HepG2 (cell line): ENCODE measurements around the gene APOM. TPM values are rescaled to one million over a fixed set of nuclear protein-coding genes. Genes with fewer than 3 reads are reported as not detected.

ENCODE experiments used
- BRCA1 ChIP-seq: sonication (generic); formaldehyde crosslinking; IDR thresholded peaks from 2 replicates; pipeline ENCODE4 v1.4.0; 2020; ENCODE audit warnings: missing genetic modification reagents
- FOSL1 ChIP-seq: sonication (generic); formaldehyde crosslinking; IDR thresholded peaks from 2 replicates; pipeline ENCODE4 v1.9.0; 2021; ENCODE audit warnings: missing genetic modification reagents, borderline replicate concordance
- GLI4 ChIP-seq: sonication (generic); formaldehyde crosslinking; IDR thresholded peaks from 2 replicates; pipeline ENCODE4 v1.5.1; 2020; ENCODE audit warnings: missing genetic modification reagents, mild to moderate bottlenecking, moderate library complexity, borderline replicate concordance
- HIVEP1 ChIP-seq: sonication (generic); formaldehyde crosslinking; IDR thresholded peaks from 2 replicates; pipeline ENCODE4 v1.4.0; 2020; ENCODE audit warnings: mild to moderate bottlenecking, missing genetic modification reagents
- KDM1A ChIP-seq: IDR thresholded peaks from 2 replicates; pipeline ENCODE4 v1.6.1; 2016; ENCODE audit warnings: missing compliant biosample characterization
- KLF15 ChIP-seq: sonication (generic); formaldehyde crosslinking; IDR thresholded peaks from 2 replicates; pipeline ENCODE4 v1.8.1; 2023; ENCODE audit warnings: borderline replicate concordance, mild to moderate bottlenecking, inconsistent platforms, missing genetic modification reagents, mixed read lengths
- MIER2 ChIP-seq: IDR thresholded peaks from 2 replicates; pipeline ENCODE4 v1.6.1; 2016; ENCODE audit warnings: missing biosample characterization, missing genetic modification reagents
- NCOA5 ChIP-seq: sonication (generic); formaldehyde crosslinking; IDR thresholded peaks from 2 replicates; pipeline ENCODE4 v1.4.0; 2020; ENCODE audit warnings: missing genetic modification reagents
- POLR2G ChIP-seq: fragments of 200-400 bp; formaldehyde crosslinking; IDR thresholded peaks from 2 replicates; pipeline ENCODE4 v1.6.1; 2018; ENCODE audit warnings: mild to moderate bottlenecking, low read depth, low read length, moderate library complexity
- SETDB1 ChIP-seq: sonication (generic); formaldehyde crosslinking; IDR thresholded peaks from 2 replicates; pipeline ENCODE4 v1.5.1; 2020; ENCODE audit warnings: missing genetic modification reagents, mild to moderate bottlenecking, borderline replicate concordance
- TOPORS ChIP-seq: sonication (generic); formaldehyde crosslinking; IDR thresholded peaks from 2 replicates; pipeline ENCODE4 v1.8.0; 2023; ENCODE audit warnings: mild to moderate bottlenecking, missing genetic modification reagents
- TP53 ChIP-seq: sonication (generic); formaldehyde crosslinking; conservative IDR thresholded peaks from 2 replicates; pipeline ENCODE4 v1.4.0; 2020; ENCODE audit warnings: missing genetic modification reagents
- U2AF2 ChIP-seq: fragments of 200-400 bp; formaldehyde crosslinking; IDR thresholded peaks from 2 replicates; pipeline ENCODE4 v1.6.1; 2017; ENCODE audit warnings: low read depth, mild to moderate bottlenecking, low read length
- ZMYM3 ChIP-seq: sonication (generic); formaldehyde crosslinking; IDR thresholded peaks from 2 replicates; pipeline ENCODE4 v1.5.1; 2020; ENCODE audit warnings: mild to moderate bottlenecking, missing genetic modification reagents
- ZNF501 ChIP-seq: sonication (generic); formaldehyde crosslinking; IDR thresholded peaks from 2 replicates; pipeline ENCODE4 v1.5.1; 2020; ENCODE audit warnings: mild to moderate bottlenecking, moderate library complexity, missing genetic modification reagents
- ZNF543 ChIP-seq: sonication (generic); formaldehyde crosslinking; IDR thresholded peaks from 2 replicates; pipeline ENCODE4 v1.4.0; 2020; ENCODE audit warnings: mild to moderate bottlenecking, missing genetic modification reagents
- ZNF558 ChIP-seq: sonication (generic); formaldehyde crosslinking; IDR thresholded peaks from 2 replicates; pipeline ENCODE4 v1.9.0; 2022; ENCODE audit warnings: mild to moderate bottlenecking, missing genetic modification reagents, borderline replicate concordance
- ZNF605 ChIP-seq: sonication (generic); formaldehyde crosslinking; IDR thresholded peaks from 2 replicates; pipeline ENCODE4 v1.8.0; 2022; ENCODE audit warnings: mild to moderate bottlenecking, missing genetic modification reagents
- ZNF883 ChIP-seq: sonication (generic); formaldehyde crosslinking; IDR thresholded peaks from 2 replicates; pipeline ENCODE4 v1.5.1; 2020; ENCODE audit warnings: mild to moderate bottlenecking, missing genetic modification reagents; ENCODE audit errors: not compliant biosample characterization
- polyA plus RNA-seq, 8 experiments: library from polyadenylated mRNA; depleted of rRNA in 3 of 8; stranded (reverse) in 7 of 8; unstranded in 1 of 8; fragments of >200 nt; fragmentation: Illumina TruSeq in 4 of 8; extraction: Trizol in 4 of 8; gene quantifications; 2 replicates each; pipeline versions ENCODE4 v1.2.1 to v1.2.3, GENCODE V29; 2011 to 2016; ENCODE audit warnings: low read depth in 4 of 8, missing spikeins in 1 of 8, mixed read lengths in 1 of 8; ENCODE audit not compliant: insufficient read depth in 1 of 8
- total RNA-seq, 5 experiments: library from RNA; depleted of rRNA; stranded (reverse); fragments of >200 nt; fragmentation: Illumina TruSeq; extraction: Trizol; gene quantifications; 2 replicates each; pipeline ENCODE4 v1.2.3, GENCODE V29; 2016; ENCODE audit warnings: low read depth in 1 of 5
- TF ChIP-seq, protein P1 (sequence below): IDR thresholded peaks from 2 replicates; pipeline ENCODE4 v1.6.1; 2016; ENCODE audit warnings: control low read depth
- TF ChIP-seq, protein P2 (sequence below): sonication (generic); formaldehyde crosslinking; IDR thresholded peaks from 2 replicates; pipeline ENCODE4 v1.4.0; 2020; ENCODE audit warnings: missing genetic modification reagents
- TF ChIP-seq, protein P3 (sequence below): sonication (generic); formaldehyde crosslinking; IDR thresholded peaks from 2 replicates; pipeline ENCODE4 v1.5.0; 2020; ENCODE audit warnings: mild to moderate bottlenecking, missing genetic modification reagents
- TF ChIP-seq, protein P4 (sequence below): IDR thresholded peaks from 2 replicates; pipeline ENCODE4 v1.6.1; 2016; ENCODE audit warnings: missing genetic modification reagents, missing compliant biosample characterization
- TF ChIP-seq, protein P5 (sequence below), 2 experiments: sonication (generic) in 1 of 2; formaldehyde crosslinking in 1 of 2; IDR thresholded peaks; 2 replicates each; pipeline versions ENCODE4 v1.5.1 to v1.6.1; 2011 to 2020; ENCODE audit warnings: borderline replicate concordance in 1 of 2, low read depth in 1 of 2, low read length in 1 of 2, mild to moderate bottlenecking in 1 of 2, missing genetic modification reagents in 1 of 2, moderate library complexity in 1 of 2

Gene APOM
- total and polyA plus RNA-seq, 2 of the 13 experiments (the other 11 are each of a cell fraction or from before 2014, with no cell fraction given), result 98.2 to 1,140 TPM

DNA sequence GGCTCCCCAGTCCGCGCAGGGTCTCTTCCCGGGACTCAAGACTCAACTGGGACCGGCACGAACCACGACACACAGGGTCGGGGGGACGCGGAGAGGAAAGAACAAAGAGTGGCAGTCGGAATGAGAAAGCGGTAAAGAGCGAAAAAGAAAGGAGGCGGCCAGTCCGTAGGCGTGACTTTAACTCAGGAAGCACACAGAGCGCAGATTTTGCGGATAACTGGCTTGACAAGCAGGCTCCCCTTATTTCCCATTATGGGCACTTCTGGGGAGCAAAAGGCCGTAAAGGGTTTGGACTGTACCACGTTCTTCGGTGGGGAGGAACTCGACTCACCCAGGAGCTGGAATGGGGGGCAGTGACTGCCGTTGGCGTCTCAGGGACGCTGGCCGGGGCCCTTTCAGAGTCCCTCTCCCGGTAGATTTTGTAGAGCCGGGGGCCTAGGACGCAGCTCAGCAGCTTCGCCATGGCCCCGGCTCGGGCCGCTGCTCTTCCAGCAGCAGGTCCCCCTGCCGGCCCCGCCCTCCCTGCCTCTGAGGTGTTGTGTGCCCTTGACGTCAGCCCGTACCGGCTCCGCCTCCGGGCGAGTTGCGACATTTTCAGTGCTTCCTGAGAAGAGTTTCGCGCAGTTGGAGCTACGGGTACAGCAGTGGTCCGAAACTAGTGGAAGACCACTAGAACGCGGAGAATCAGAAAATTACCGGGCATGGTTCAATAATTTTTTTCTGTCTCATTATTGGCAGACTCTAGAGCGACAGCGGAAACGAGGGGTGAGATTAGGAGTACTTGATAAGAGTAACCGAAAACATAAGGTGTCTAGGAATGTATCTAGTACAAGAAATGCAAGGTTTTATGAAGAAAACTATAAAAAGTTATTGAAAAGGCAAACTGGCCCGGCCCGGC, 47.4 kb downstream of the APOM start, which contains the start of gene ABHD16A (continued):
- TF ChIP-seq KDM1A (CRISPR knock-in tag) (no peak), ZNF543 (CRISPR knock-in tag) (peak; percentile 73; the same call in 1 of the 2 replicates), SETDB1 (CRISPR knock-in tag) (no peak), ZNF501 (peak; percentile 90), ZNF883 (CRISPR knock-in tag) (no peak), MIER2 (CRISPR knock-in tag) (peak; percentile 11; the same call in 1 of the 2 replicates), GLI4 (CRISPR knock-in tag) (no peak), BRCA1 (CRISPR knock-in tag) (no peak), ZMYM3 (CRISPR knock-in tag) (peak; percentile 75), ZNF558 (CRISPR knock-in tag) (no peak; the same call in 1 of the 2 replicates), U2AF2 (no peak), FOSL1 (no peak), KLF15 (CRISPR knock-in tag) (no peak), TOPORS (peak; percentile 80; the same call in 1 of the 2 replicates), TP53 (no peak), ZNF605 (peak; percentile 95), NCOA5 (CRISPR knock-in tag) (no peak), POLR2G (peak; percentile 97), HIVEP1 (CRISPR knock-in tag) (peak; percentile 83)
- TF ChIP-seq, protein P1, sequence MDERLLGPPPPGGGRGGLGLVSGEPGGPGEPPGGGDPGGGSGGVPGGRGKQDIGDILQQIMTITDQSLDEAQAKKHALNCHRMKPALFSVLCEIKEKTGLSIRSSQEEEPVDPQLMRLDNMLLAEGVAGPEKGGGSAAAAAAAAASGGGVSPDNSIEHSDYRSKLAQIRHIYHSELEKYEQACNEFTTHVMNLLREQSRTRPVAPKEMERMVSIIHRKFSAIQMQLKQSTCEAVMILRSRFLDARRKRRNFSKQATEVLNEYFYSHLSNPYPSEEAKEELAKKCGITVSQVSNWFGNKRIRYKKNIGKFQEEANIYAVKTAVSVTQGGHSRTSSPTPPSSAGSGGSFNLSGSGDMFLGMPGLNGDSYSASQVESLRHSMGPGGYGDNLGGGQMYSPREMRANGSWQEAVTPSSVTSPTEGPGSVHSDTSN, result no peak
- TF ChIP-seq, protein P2, sequence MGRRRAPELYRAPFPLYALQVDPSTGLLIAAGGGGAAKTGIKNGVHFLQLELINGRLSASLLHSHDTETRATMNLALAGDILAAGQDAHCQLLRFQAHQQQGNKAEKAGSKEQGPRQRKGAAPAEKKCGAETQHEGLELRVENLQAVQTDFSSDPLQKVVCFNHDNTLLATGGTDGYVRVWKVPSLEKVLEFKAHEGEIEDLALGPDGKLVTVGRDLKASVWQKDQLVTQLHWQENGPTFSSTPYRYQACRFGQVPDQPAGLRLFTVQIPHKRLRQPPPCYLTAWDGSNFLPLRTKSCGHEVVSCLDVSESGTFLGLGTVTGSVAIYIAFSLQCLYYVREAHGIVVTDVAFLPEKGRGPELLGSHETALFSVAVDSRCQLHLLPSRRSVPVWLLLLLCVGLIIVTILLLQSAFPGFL (CRISPR knock-in tag), result no peak
- TF ChIP-seq, protein P3, sequence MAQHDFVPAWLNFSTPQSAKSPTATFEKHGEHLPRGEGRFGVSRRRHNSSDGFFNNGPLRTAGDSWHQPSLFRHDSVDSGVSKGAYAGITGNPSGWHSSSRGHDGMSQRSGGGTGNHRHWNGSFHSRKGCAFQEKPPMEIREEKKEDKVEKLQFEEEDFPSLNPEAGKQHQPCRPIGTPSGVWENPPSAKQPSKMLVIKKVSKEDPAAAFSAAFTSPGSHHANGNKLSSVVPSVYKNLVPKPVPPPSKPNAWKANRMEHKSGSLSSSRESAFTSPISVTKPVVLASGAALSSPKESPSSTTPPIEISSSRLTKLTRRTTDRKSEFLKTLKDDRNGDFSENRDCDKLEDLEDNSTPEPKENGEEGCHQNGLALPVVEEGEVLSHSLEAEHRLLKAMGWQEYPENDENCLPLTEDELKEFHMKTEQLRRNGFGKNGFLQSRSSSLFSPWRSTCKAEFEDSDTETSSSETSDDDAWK (CRISPR knock-in tag), result no peak
- TF ChIP-seq, protein P4, sequence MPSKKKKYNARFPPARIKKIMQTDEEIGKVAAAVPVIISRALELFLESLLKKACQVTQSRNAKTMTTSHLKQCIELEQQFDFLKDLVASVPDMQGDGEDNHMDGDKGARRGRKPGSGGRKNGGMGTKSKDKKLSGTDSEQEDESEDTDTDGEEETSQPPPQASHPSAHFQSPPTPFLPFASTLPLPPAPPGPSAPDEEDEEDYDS (CRISPR knock-in tag), result peak; percentile 92
- TF ChIP-seq, protein P5, sequence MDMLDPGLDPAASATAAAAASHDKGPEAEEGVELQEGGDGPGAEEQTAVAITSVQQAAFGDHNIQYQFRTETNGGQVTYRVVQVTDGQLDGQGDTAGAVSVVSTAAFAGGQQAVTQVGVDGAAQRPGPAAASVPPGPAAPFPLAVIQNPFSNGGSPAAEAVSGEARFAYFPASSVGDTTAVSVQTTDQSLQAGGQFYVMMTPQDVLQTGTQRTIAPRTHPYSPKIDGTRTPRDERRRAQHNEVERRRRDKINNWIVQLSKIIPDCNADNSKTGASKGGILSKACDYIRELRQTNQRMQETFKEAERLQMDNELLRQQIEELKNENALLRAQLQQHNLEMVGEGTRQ (IDR thresholded peaks at IDR 0.05; ENCODE audit: low read depth, low read length), result no peak
- TF ChIP-seq, protein P5 (CRISPR knock-in tag; IDR thresholded peaks at IDR 0.05; ENCODE audit: borderline replicate concordance), result no peak
